ENCODE results near the gene ATXN2. TPM values are rescaled to one million over a fixed set of nuclear protein-coding genes. Genes with fewer than 3 reads are reported as not detected.

The ATXN2 gene
- total and polyA plus RNA-seq, 9 of the 15 experiments (the other 6 are each of a cell fraction or from before 2014, with no cell fraction given), result 16.8 to 67.8 (median 29.3) TPM

DNA sequence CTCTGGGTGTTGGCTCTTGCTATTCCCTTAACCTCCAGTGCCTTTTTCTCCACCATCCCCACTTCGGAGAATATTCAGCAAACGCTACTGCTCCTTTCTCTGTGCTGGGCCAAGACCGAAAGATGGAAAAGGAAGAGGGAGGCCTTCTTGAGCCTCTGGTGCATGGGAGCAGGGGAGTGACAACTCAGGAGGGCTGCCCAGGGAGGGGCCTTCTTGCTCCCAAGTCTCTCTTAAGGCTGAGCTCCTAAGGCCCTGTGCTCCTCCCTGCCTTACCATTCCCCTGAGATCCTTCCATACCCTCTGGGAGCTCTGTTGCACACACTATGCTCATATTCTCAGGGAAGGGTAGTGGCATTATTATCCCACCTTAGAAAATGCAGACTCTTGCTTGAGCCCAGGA lies 158.5 kb downstream of the ATXN2 start:
- Histone ChIP-seq H3K4me1 (replicated peaks in 1 of 2; ENCODE audit: control insufficient read depth in 2 of 2, insufficient read depth in 2 of 2, low read length in 2 of 2) (peaks cover 18 to 44% of the 10 kb centered on the region in 2 experiments), H2AFZ (ENCODE audit: low read depth, low read length) (no peak overlapping the region), H3K4me3 (no peak overlapping the region), H3K4me2 (ENCODE audit: insufficient read depth, low read length) (no peak overlapping the region), H3K36me3 (ENCODE audit: control insufficient read depth, insufficient read depth, low read length) (peaks cover 88% of the 10 kb centered on the region; the same call in 2 of the 3 replicates), H3K27ac (ENCODE audit: extremely low read depth, low read depth, low read length) (no peak overlapping the region; the same call in 2 of the 3 replicates), H3K27me3 (ENCODE audit: control insufficient read depth in 2 of 2, insufficient read depth in 2 of 2, low read length in 2 of 2) (no peaks in the 10 kb centered on the region), H3K9me3 (replicated peaks; ENCODE audit: control insufficient read depth, insufficient read depth, low read depth, low read length) (no peaks in the 10 kb centered on the region), H4K20me1 (replicated peaks; ENCODE audit: control insufficient read depth, insufficient read depth, low read length) (peaks cover 62% of the 10 kb centered on the region), H3K9ac (ENCODE audit: insufficient read depth in 1 of 2, low read depth in 2 of 2, low read length in 2 of 2) (peak overlapping the region in 1 of 2 experiments; percentile 14; a peak in 1 of 4 replicates), H3K9me1 (ENCODE audit: control insufficient read depth, insufficient read depth, low read length) (peaks cover 8% of the 10 kb centered on the region), H3K79me2 (ENCODE audit: control insufficient read depth, insufficient read depth, low read length) (peaks cover 92% of the 10 kb centered on the region)
- in situ Hi-C loops (cut with MboI), result no loop called here
- BruUV-seq (replicated peaks), result no TSS peak
- 75% methylated on average over 3 of the region's 3 CpGs for WGBS (ENCODE audit: insufficient coverage, low coverage, missing lambda C conversion rate)
- CTCF ChIA-PET (ENCODE audit: low intra/inter-chr PET ratio), result no interaction called here
- no peak for FAIRE-seq
- DNase-seq (ENCODE audit: extremely low read depth in 1 of 4, low spot score in 3 of 4), result no peak
- TF ChIP-seq ZBED1 (IDR thresholded peaks at IDR 0.05) (no peak), PHF21A (IDR thresholded peaks at IDR 0.05; ENCODE audit: borderline replicate concordance, low read depth) (no peak), SUPT5H (IDR thresholded peaks at IDR 0.05) (0 out of 2 replicates have a peak, but pooled peaks have one; percentile 19), PCBP1 (IDR thresholded peaks at IDR 0.05; ENCODE audit: low read depth, low read length, poor library complexity, severe bottlenecking) (no peak)
- no peak for ATAC-seq
- intact Hi-C loops (cut with micrococcal nuclease), result no loop called here
- POLR2A ChIA-PET, result interaction anchor here (0.6 to 3.6 kb wide), 2 partner anchors 11 to 137 kb away, joined by 3 to 18 read pairs; no protein-coding TSS in a partner anchor

DNA sequence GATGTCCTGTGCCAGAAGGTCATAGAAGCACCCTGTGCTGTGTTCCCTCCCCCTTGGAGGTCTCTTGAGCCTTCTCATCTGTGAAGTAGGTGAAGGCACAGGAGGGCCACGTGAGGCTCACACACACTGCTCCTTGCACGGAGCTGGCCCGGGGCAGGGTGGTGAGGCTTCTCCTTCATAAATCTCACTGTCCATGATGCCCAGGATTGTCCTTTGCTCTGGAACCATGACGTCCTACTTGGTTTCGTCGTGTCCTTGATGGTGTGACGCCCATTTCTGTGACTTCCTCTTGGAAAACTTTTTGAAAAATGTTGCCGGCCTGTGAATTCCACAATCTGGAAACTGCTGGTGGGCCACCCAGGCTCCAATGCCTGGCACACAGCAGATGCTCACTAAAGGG lies 159.0 kb downstream of the ATXN2 start:
- H3K4me1 ChIP-seq (replicated peaks in 1 of 2; ENCODE audit: control insufficient read depth in 2 of 2, insufficient read depth in 2 of 2, low read length in 2 of 2), result peaks cover 16 to 44% of the 10 kb centered on the region in 2 experiments
- intact Hi-C loops (cut with micrococcal nuclease), result no loop called here
- peak overlapping the region; percentile 36; the same call in 1 of the 3 replicates for H3K27ac ChIP-seq (ENCODE audit: extremely low read depth, low read depth, low read length)
- 88% methylated on average over 8 of the region's 8 CpGs for WGBS (ENCODE audit: insufficient coverage, low coverage, missing lambda C conversion rate)
- H3K4me3 ChIP-seq, result no peak overlapping the region
- in situ Hi-C loops (cut with MboI), result no loop called here
- H3K9me3 ChIP-seq (replicated peaks; ENCODE audit: control insufficient read depth, insufficient read depth, low read depth, low read length), result no peaks in the 10 kb centered on the region
- no peak overlapping the region for H3K4me2 ChIP-seq (ENCODE audit: insufficient read depth, low read length)
- no TSS peak for BruUV-seq (replicated peaks)
- ATAC-seq, result no peak
- peak; percentile 29; the same call in 1 of the 2 replicates for TF ChIP-seq POLR2AphosphoS2 (IDR thresholded peaks at IDR 0.05; ENCODE audit: low read length)
- TF ChIP-seq, protein P1, sequence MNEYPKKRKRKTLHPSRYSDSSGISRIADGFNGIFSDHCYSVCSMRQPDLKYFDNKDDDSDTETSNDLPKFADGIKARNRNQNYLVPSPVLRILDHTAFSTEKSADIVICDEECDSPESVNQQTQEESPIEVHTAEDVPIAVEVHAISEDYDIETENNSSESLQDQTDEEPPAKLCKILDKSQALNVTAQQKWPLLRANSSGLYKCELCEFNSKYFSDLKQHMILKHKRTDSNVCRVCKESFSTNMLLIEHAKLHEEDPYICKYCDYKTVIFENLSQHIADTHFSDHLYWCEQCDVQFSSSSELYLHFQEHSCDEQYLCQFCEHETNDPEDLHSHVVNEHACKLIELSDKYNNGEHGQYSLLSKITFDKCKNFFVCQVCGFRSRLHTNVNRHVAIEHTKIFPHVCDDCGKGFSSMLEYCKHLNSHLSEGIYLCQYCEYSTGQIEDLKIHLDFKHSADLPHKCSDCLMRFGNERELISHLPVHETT (CRISPR knock-in tag; conservative IDR thresholded peaks at IDR 0.05 in 1 of 2, IDR thresholded peaks at IDR 0.05 in 1 of 2), result no peak
- TF ChIP-seq NEUROD1 (IDR thresholded peaks at IDR 0.05; ENCODE audit: borderline replicate concordance, low read depth, low read length, partially characterized antibody), result no peak
- TF ChIP-seq KAT7 (CRISPR knock-in tag; IDR thresholded peaks at IDR 0.05; ENCODE audit: borderline replicate concordance), result no peak
- ChIA-PET POLR2A (interaction anchor here (0.6 kb wide), 1 partner anchor 136 kb away, joined by 3 read pairs; no protein-coding TSS in a partner anchor), CTCF (ENCODE audit: low intra/inter-chr PET ratio) (no interaction called here)
- H3K9ac ChIP-seq (ENCODE audit: insufficient read depth in 1 of 2, low read depth in 2 of 2, low read length in 2 of 2), result peak overlapping the region in 1 of 2 experiments; percentile 14; a peak in 1 of 4 replicates
- no peaks in the 10 kb centered on the region for H3K27me3 ChIP-seq (ENCODE audit: control insufficient read depth in 2 of 2, insufficient read depth in 2 of 2, low read length in 2 of 2)
- peaks cover 60% of the 10 kb centered on the region for H4K20me1 ChIP-seq (replicated peaks; ENCODE audit: control insufficient read depth, insufficient read depth, low read length)
- peaks cover 93% of the 10 kb centered on the region for H3K79me2 ChIP-seq (ENCODE audit: control insufficient read depth, insufficient read depth, low read length)
- DNase-seq (ENCODE audit: extremely low read depth in 1 of 4, low spot score in 3 of 4), result no peak
- peaks cover 84% of the 10 kb centered on the region; the same call in 2 of the 3 replicates for H3K36me3 ChIP-seq (ENCODE audit: control insufficient read depth, insufficient read depth, low read length)
- FAIRE-seq, result no peak
- H3K9me1 ChIP-seq (ENCODE audit: control insufficient read depth, insufficient read depth, low read length), result peaks cover 8% of the 10 kb centered on the region
- no peak overlapping the region for H2AFZ ChIP-seq (ENCODE audit: low read depth, low read length)

Measured in K562 (cell line).